HG02884 (cell line): Measurements from ENCODE around the gene ZDHHC19.
"Not testable (repeated sequence)": the region's sequence is repeated elsewhere in the genome, so short reads cannot be mapped to it uniquely, and the experiment has no call there.

Experiments
- ATAC-seq: cut with Tn5 transposase; IDR thresholded peaks from one replicate; pipeline ENCODE4 v1.9.1; 2021; ENCODE audit warnings: mild to moderate bottlenecking, moderate library complexity; ENCODE audit not compliant: unreplicated experiment

Gene ZDHHC19

DNA sequence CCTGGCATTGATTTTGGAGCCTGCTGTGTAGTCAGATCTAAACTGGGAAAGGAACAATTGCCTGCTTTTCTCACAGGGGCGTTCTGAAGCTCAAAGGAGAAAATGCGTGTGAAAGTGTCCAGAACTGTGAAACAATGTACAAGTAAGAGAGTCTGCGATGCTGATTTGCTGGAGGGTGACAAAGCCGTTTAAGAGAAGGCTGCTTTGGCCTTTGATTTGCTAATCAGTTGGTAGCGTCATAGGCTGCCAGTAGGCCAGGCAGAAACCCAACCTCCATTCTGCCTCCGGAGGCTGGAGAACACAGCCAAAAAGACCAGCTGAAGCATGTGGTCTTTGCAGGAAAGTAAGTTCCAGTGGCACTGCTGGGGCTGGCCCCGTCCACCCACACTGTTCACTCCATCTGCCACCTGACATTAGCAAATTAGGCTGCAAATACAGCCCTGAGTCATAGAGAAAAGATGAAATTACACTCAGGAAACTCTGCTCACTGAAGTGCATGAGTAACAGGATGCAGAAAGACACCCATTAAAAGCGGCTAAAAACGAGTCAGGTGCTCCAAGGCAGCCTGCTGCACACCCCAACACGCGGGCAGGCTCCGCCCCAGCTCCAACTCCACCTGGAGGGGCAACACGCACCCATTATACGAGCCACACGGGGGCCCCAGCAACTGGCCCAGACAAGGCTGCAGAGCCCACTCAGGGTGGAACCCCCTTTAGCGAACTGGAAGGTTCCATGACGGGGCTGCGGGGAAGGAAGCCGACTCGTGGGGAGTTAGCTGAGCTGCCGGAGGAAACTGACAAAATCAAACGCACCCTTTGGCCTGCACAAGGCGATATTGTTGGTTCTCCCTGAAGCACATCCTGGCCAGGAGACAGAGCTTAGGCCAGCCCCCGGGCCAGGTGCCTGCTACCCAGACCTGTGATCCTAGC, 31.6 kb downstream of the ZDHHC19 start:
- ATAC-seq: peak; percentile 54

DNA sequence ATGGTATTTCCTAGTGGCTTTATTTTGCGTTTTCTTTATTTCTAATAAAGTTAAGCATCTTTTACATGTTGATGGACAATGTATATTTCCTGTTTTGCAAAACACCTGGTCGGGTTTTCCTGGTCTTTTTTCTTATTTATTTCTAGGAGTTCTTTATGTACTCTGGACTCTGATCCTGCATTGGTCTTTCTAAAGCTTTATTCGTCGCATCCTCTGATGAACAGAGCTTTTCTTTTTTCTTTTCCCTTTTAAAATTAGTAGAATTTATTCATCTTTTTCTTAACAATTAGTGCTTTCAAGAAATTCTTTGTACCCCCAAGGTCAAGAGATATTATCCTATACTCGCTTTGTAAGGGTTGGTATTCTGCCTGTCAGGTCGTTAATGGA, 32.2 kb downstream of the ZDHHC19 start:
- no peak for ATAC-seq

DNA sequence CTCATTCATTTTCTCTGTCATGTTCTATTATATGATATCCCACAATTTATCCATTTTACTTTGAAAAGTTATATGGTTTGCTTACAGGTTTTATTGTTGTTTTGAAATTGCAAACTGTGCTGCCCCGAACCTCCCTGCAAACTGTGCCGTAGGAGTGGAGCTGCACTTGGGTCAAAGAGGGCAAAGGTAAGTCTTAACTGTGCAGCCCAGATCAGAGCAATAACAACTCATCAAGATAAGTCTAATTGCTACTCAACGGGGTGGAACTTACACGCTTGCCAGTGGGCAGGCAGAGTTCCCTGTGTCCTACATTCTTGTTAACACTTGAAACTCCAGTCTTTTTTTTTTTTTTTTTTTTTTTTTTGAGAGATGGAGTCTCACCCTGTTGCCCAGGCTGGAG, 33.2 kb downstream of the ZDHHC19 start:
- no peak for ATAC-seq

DNA sequence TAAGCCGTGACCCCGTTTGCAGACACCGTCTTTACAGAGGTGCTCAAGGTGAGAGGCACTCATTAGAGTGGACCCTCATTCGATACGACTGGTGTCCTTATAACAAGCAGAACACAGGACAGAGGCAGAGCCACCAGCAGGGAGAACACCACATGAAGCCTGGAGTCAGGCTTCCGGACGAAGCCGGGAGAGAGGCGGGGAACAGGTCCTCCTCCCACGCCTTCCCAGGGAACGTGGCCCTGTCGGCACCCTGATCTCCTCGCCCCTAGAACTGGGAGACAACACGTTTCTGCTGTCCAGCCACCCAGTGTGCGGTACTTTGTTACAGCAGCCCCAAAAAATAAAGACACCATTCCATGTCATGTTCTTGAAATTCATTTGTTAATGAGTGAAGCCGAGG, 33.6 kb downstream of the ZDHHC19 start:
- no peak for ATAC-seq

DNA sequence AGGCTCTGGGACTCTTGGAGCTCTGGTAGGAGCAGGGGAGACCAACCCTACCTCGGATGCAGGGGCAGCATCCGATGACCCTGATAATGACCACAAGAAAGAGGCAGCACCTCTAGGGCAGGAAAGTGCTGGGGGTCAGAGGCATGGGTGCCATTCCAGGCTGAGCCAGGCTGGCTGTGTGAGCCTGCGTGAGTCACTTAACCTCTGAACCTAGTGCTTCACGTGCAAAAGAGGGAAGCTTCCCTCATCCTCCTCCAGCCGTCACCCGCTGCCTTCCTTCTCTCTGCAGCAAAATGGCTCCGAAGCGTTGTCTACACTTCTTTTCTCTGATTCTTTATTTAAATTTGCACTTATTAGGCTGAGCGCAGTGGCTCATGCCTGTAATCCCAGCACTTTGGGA, 35.5 kb downstream of the ZDHHC19 start:
- ATAC-seq: no peak

DNA sequence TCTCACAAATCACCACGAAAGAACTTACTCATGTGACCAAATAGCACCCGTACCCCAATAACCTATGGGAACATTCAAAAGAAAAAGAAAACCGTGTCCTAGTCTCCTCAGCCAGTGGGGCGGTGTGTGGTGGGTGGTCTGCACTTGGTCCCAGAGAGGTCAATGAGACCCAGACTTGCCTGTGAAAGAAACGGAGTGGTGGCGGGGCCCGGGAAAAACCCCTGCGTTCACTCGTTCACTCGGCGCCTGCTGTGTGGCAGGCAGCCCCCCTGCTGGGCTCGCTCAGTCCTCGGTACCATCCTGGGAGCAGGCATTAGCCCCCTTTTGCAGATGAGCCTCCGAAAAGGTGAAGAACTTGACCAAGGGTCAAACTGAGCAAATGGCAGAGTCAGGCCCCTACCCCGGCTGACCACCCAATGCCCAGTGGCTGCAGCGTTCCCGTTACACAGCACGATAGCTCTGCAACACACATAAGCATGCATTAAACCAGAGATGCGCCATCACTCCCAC, 36.0 kb downstream of the ZDHHC19 start:
- no peak for ATAC-seq

DNA sequence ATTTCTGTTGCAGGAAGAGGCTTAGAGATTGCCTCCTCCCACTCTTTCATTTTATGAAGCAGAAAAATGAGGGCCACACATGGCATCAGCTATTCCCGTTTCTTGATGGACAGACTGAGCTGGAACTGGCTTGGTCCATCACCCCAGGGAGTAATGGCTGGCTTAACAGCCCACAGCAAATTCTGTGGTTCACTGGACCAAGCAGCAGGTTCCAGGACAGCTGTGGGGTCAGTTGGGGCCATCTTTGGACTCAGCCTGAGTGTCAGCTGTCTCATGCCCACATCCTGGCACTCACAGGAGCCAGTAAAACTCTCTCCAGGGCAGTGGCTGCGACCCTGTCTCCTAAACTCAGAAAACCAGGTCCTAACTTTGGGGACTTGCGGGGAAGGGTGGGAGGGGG, 36.5 kb downstream of the ZDHHC19 start:
- ATAC-seq: no peak

DNA sequence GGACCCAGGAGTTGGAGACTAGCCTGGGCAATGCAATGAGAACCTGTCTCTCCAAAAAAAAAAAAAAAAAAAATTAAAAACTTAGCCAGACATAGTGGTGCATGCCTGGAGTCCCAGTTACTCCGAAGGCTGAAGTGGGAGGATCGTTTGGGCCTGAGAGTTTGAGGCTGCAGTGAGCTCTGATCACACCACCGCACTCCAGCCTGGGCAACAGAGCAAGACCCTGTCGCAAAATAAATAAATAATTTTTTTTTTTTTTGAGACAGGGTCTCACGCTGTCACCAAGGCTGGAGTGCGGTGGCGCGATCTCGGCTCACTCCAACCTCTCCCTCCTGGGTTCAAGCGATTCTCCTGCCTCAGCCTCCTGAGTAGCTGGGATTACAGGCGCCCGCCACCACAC, 40.9 kb downstream of the ZDHHC19 start:
- not testable (repeated sequence) for ATAC-seq

DNA sequence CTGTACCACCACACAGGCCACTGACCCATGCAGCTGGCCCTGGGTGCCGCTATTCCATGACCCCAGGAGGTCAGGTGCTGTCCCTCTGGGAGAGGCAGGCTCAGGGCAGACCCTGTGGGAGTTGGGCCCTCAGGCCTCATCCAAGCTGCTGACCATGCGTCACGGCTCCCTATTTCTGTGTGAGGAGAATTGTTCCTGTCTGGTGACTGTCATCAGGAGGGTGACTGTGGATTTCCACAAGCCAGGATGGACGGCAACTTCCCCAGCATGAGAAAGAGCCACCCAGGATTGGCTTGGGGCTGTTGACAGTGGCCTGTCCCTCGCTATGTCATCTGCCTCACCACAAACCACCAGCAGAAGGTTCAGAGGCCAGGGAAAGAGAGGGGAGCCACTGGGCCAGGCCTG, 41.4 kb downstream of the ZDHHC19 start:
- ATAC-seq: no peak

DNA sequence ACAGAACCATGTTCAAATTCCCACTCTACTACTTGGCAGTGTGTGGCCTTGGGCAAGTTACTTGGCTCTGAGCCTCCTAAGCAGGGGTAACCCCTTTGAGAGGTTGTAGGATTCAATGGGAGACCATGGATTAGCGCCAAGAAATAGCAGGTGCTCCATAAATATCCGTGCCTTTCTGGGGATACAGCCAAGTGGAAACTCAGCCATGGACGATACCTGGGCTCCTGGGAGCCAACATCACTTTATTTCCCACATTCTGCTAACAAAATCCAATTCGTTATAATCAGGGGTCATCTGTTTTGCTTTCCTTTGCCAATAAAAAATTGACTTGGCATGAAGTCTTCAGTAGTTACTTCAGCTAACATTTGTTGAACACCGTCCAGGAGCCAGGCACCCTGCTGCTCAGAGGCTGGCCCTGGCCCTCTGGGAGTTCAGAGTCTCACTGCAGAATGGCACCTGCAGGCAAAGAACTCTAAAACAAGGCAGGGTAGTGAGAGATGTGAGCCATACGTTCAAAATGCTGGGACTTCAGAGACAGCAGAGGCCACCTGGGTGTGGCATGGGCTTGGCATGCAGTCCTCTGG, 42.3 kb downstream of the ZDHHC19 start:
- no peak for ATAC-seq

DNA sequence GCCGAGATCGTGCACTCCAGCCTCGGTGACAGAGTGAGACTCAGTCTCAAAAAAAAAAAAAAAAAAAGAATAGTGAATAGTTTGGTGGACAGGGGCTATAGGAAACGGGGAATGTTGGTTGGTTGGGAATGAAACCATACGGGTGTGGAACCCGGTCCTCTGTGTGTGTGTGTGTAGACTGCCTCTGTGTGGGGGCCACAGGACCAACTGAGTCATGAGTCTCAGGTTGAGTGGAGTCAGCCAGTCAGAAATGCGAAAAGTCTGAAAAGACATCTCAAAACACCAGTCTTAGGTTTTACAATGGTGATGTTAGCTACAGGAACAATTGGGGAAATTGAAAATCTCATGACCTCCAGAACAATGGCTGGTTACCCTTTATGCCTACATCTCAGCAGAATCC, 44.5 kb downstream of the ZDHHC19 start:
- ATAC-seq: no peak

DNA sequence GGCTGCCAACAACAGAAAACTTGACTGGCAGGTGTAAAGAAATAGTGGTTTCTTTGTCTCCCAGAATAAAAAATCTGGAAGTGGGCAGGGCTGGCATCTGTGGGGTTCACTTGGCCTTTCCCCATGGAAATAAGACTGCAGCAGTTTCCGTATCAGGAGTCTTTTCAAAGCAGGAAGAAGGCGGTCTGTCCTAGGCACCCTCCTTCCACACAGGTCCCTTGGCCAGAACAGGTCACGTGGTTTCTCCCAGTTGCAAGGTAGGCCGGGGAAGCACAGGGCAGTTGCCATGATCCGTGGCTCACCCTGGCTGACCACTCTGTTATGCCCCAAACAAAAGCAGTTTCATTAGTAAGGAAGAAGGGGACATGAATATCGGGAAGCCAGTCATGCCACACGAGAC, 45.4 kb downstream of the ZDHHC19 start:
- no peak for ATAC-seq

DNA sequence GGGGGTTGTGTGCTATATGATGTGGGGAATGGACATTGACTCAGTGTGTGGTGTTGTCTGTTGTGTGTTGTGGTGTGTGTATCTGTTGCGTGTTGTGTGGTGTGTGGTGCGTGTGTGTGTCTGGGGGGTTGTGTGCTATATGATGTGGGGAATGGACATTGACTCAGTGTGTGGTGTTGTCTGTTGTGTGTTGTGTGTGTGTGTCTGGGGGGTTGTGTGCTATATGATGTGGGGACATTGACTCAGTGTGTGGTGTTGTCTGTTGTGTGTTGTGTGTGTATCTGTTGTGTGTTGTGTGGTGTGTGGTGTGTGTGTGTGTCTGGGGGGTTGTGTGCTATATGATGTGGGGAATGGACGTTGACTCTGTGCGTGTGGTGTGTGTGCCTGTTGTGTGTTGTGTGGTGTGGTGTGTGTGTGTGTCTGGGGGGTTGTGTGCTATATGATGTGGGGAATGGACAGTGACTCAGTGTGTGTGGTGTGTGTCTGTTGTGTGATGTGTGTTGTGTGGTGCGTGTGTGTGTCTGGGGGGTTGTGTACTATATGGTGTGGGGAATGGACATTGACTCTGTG, 46.1 kb downstream of the ZDHHC19 start:
- ATAC-seq: not testable (repeated sequence)

DNA sequence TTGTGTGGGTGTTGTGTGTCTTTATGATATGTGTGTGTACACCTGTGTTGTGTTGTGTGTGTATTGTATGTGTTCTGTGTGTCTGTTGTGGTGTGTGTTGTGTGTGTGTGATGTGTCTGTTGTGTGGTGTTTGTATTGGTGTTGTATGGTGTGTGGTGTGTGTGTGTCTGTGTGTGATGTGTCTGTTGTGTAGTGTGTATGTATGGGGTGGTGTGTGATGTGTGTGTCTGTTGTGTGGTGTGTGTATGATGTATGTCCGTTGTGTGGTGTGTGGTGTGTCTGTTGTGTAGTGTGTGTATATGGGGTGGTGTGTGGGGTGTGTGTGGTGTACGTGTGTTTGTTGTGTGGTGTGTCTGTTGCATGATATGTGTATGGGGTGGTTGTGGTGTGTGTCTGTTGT, 46.6 kb downstream of the ZDHHC19 start:
- ATAC-seq: no peak

DNA sequence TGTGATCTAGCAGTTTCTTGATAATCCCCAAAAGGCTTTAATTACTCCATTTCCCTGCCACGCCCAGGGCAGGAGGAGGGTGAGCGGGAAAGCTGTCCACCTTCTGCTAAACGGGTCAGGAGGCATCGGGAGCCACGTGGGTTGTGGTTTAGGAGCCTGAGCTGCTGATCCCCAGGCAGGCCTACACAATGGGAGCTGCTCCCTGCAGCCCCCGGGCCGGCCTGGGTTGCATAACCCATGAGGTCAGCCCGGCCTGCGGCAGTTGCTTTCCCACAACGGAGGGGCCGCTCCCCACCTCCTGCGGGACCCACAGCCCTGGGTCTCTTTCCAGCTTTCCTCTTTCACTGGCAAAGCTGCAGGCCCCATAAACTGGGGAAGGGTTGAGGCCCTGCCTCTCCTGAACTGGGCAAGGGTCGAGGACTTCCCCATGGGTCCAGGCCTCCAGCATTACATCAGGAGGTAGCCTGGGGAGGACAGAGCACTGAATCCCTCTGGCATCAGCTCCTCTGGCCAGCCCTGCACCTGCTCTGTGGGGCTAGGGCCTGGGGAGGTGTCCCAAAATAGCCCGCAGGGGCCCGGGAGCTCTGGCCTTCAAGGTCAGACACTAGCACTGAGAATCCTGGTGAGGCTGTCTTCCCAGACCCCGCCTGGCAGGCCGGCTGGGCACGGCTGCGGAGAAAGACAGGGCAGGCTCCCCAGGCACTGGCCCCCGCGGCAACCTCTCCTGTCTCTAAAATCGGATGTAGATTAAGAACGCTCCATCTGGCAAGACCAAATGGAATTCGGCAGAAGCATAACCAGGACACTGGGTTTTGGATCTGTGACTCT, 47.3 kb downstream of the ZDHHC19 start:
- no peak for ATAC-seq

DNA sequence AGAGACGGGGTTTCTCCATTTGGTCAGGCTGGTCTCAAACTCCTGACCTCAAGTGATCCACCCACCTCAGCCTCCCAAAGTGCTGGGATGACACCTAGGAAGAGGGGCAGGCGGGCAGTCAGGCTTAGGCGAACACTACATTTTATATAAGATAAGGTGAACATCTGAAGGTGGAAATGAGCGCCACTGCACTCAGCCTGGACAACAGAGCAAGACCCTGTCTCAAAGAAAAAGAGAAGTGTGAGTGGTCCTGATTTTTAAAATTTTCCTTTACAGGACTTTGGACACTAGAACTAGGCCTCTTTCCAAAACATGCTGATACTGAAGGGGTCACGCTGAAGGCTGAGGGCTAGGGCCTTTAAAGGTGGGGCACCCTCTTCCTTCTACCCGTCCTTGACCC, 48.0 kb downstream of the ZDHHC19 start:
- ATAC-seq: no peak

DNA sequence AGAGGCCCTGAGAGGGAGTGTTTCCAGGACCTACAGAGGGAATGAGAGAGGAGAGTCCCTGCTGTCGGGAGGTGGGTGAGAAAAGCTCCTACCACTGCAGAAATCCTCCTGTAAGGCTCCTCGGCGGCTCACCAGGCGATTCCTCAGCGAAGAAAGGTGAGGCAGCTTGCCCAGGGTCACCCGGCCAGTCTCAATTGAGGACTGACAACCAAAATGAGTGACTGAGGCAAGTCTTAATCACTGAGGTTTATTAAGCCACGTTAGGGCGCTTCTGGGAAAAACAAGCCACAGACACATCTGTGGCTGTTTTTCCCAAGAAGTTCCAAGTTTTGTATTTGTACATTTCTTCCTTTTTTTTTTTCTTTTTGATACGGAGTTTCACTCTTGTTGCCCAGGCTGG, 48.5 kb downstream of the ZDHHC19 start:
- ATAC-seq: no peak

DNA sequence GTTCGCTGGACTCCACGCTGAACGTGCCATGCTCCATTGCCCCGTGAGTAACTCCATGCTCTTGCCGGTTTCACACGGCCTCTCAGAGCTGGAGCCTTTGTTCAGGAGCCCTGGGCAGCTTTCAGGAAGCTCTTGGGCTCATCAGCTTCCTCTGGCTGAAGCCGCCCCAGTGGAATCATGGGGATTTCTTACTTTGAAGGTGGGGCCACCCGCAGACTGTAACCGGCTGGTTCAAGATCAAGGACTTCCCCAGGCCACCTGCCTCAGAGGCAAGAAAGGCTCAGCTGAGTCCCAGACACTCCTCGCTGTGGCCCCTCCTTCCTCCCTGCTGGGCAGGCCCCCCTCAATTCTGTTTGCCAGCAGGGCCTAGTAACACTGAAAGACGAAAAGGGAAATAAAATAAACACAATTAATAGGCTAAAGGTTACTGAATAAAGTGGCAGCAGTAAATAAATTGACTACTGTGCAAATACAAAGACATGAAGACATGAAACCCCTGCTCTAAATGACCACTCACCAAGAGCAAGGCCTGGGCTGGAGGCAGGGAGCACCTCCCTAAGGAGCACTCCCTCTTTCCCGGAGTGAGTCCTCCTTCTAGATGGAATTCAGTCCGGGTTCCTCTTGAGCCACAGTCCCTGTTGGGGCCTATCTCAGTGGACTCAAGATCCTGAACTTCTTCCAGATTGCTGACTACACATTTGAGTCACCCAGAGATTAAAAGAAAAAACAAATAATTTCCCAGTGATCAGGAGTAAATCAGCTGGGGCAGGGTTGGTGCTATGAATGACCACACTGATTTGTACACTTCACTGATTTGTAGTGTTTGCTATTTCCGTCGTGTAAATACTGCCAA, 51.0 kb downstream of the ZDHHC19 start:
- peak; percentile 90 for ATAC-seq

DNA sequence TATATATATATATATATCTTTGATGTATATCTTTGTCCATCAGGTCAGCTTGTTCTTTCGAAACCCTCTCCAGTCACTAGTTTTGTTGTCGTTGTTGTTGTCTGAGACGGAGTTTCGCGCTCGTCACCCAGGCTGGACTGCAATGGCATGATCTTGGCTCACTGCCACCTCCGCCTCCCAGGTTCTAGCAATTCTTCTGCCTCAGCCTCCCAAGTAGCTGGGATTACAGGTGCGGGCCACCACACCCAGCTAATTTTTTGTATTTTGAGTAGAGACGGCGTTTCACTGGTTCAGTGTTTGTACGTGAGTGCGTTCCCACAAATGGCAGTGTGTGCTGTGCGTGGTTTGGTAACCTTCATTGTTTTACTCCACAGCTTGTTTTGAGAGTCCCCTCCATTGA, 51.7 kb downstream of the ZDHHC19 start:
- ATAC-seq: no peak

DNA sequence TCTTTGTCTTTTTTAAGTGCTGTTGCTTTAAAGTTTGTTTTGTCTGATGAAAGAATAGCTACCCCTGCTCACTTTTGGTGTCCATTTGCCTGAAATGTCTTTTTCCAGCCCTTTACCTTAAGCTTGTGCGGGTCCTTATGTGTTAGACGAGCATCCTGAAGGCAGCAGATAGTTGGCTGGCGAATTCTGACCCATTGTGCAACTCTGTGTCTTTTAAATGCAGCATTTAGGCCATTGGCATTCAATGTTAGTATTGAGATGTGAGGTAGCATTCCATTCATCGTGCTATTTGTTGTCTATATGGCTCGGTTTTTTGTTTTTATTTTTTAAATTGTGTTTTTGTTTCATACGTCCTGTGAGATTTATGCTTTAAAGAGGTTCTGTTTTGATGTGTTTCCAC, 55.0 kb downstream of the ZDHHC19 start:
- no peak for ATAC-seq
